Astrocyte of the cerebellum (primary cell): Measurements from ENCODE around the gene SLCO3A1.

Experiments
- DNase-seq: peaks from one replicate; pipeline ENCODE4 v3.0.0-alpha.2; 2011; ENCODE audit warnings: low read depth
- H3K4me3 ChIP-seq: 2 replicates; pipeline ENCODE4 v1.5.1; 2011; ENCODE audit warnings: mild to moderate bottlenecking, low read depth, low read length, moderate library complexity
- in situ Hi-C: cut with HindIII; loops from 2 replicates; pipeline ENCODE4 v1.10.0; 2017; ENCODE audit warnings: low sequenced_read_pairs
- TF ChIP-seq, protein P1 (sequence below): IDR thresholded peaks from 2 replicates; pipeline ENCODE4 v1.5.1; 2012; ENCODE audit warnings: low read length, low read depth, moderate library complexity, mild to moderate bottlenecking; ENCODE audit errors: missing control alignments

The SLCO3A1 gene

DNA sequence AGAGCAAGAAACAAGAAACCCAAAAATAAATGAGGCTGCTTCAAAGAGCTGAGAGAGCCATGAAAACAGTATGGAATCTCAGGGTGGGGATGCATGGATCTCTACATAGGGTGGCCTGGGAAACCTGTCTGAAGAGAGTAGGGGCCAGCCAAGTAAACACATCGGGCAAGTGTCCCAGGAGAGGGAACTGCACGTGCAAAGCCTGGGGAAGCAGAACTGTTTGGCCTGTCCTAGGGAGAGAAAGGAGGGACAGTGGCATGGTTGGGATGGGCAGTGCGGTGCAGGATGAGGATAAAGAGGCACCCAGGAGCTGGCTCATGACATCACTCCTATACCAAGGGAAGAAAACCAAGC is 271.1 kb downstream of the SLCO3A1 start:
- no peak for DNase-seq
- in situ Hi-C loops, result no loop called here
- H3K4me3 ChIP-seq, result no peak overlapping the region
- TF ChIP-seq, protein P1, sequence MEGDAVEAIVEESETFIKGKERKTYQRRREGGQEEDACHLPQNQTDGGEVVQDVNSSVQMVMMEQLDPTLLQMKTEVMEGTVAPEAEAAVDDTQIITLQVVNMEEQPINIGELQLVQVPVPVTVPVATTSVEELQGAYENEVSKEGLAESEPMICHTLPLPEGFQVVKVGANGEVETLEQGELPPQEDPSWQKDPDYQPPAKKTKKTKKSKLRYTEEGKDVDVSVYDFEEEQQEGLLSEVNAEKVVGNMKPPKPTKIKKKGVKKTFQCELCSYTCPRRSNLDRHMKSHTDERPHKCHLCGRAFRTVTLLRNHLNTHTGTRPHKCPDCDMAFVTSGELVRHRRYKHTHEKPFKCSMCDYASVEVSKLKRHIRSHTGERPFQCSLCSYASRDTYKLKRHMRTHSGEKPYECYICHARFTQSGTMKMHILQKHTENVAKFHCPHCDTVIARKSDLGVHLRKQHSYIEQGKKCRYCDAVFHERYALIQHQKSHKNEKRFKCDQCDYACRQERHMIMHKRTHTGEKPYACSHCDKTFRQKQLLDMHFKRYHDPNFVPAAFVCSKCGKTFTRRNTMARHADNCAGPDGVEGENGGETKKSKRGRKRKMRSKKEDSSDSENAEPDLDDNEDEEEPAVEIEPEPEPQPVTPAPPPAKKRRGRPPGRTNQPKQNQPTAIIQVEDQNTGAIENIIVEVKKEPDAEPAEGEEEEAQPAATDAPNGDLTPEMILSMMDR, result no peak

DNA sequence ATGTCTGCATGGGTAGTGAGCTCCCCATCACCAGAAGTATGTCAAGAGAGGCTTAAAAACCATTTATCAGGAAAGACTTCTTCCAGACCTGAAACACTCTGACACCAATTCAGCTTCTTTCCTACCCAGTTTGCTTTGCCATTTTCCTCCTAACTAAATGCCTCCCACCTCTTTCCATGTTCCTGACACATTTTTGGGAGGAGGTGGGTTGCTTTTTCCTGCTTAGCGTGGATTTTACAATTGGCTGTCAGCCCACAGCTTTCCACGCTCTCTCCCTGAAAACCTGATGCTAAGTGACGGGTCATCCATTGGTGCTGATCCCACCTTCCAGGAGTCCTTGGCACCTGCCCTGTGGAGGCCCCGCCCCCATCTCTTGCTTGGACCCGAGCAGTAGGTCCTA is 275.3 kb downstream of the SLCO3A1 start:
- no peak overlapping the region for H3K4me3 ChIP-seq
- no peak for DNase-seq
- in situ Hi-C loops, result no loop called here
- TF ChIP-seq, protein P1, result no peak

DNA sequence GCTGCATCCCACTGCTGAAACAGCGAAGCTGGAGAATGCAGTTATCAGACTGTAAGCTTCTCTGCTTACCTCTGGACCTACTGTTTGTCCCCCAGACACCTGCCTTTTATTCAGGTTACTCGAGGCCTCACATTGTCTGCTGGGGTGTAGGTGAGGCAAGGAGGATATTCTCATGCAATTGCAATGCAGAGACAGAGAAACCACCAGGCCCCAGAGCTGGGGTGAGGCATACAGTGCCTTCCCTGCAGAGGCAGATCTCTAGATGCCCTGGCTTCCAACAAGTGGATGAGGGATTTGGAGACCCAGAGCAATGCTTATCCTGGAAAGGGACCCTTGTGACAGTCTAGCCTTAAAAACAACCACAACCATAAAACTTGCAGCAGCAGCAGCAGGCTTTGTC is 276.7 kb downstream of the SLCO3A1 start:
- TF ChIP-seq, protein P1, result no peak
- no peak overlapping the region for H3K4me3 ChIP-seq
- DNase-seq, result no peak
- in situ Hi-C loops, result no loop called here

DNA sequence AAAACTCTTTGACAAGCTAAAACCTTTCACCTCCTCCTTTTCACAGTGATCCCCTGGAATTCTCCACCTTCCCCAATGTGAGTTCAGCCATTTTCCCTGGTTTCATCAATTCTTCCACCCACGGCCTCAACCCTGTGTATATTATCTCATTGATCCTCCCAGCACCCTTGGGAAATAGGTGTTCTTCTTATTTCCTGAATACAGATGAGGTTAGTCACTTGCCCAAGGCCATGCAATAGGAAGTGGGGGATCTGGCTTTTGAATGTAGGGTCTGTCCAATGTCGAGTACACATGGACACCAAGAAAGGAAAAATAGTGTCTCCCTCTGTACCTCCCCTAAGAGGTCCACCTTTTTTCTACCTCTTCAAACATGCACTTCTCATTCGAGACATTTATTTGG is 277.4 kb downstream of the SLCO3A1 start:
- no peak for DNase-seq

DNA sequence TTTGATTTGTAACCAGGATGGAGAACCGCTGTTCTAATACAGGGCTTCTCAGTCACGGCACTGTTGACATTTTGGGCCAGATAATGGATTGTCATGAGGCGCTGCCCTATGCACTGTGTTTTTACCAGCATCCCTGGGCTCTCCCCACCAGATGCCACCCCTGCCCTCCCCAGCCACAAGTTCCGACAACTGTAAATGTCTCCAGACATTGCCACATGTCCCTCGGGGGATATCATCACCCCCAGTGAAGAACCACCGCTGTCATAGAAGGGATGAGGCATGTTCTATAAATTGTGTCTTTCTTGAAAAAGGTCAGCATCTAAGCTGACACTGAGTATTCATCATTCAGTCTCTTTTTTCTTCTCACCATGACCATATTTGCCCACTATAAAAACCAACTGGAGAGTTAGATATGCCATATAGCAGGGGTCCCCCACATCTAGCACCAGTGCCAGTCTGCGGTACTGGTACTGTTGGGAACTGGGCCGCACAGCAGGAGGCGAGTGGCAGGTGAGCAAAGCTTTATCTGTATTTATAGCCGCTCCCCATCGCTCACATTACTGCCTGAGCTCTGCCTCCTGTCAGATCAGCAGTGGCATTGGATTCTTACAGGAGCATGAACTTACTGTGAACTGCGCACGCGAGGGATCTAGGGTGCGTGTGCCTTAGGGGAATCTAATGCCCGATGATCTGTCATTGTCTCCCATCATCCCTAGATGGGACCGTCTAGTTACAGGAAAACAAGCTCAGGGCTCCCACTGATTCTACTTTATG is 279.7 kb downstream of the SLCO3A1 start:
- DNase-seq, result no peak
- H3K4me3 ChIP-seq, result no peak overlapping the region
- in situ Hi-C loops, result no loop called here
- TF ChIP-seq, protein P1, result no peak

More for the DNA sequence above, 277.4 kb downstream of the SLCO3A1 start:
- in situ Hi-C loops, result no loop called here
- TF ChIP-seq, protein P1, result no peak
- no peak overlapping the region for H3K4me3 ChIP-seq

DNA sequence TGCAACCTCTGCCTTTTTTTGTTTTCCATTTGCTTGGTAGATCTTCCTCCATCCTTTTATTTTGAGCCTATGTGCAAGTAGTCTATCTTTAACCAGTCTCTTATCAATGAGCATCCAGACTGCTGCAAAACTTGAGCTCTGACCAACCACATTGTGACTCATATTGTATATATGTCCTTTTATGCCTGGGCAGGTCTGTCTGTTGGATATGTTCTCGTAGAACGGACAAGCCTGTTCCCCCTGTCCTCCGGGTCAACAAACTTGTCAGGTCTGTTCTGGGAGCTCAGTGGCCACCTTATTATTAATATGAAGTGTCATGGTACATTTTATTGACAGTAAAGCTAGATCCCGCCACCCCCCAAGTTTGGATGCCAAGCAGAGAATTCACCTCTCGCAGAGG is 287.3 kb downstream of the SLCO3A1 start:
- in situ Hi-C loops, result no loop called here
- no peak overlapping the region for H3K4me3 ChIP-seq
- no peak for DNase-seq
- TF ChIP-seq, protein P1, result no peak
